A673 (cell line): ENCODE results near the gene CHP2. TPM values are rescaled to one million over a fixed set of nuclear protein-coding genes. Genes with fewer than 3 reads are reported as not detected.

ENCODE experiments used
- BruUV-seq: library from RNA; stranded (reverse); fragments of 400-500 nt; replicated peaks from 2 replicates; lab custom pipeline; 2021; lab: Mats Ljungman, UMichigan
- CTCF ChIA-PET: fragments of 300-600 bp; sonication (Branson Sonifier 250); formaldehyde crosslinking; loops from one replicate; lab custom pipeline; 2022; ENCODE audit warnings: antibody characterized with exemption; lab: Charles Lee
- POLR2A ChIA-PET: fragments of 300-600 bp; sonication (Branson Sonifier 250); formaldehyde crosslinking; loops from one replicate; lab custom pipeline; 2022; ENCODE audit warnings: antibody characterized with exemption; ENCODE audit not compliant: low non-redundant PET; lab: Charles Lee
- DNase-seq: peaks from one replicate; pipeline ENCODE4 v3.0.0-alpha.2; 2015; ENCODE audit warnings: low spot score
- H3K27ac ChIP-seq: fragments of 200-600 bp; sonication (generic); 2 replicates; pipeline ENCODE4 v1.5.1; 2016; ENCODE audit warnings: mixed run types, low read depth, mild to moderate bottlenecking, mixed read lengths, antibody characterized with exemption, low read length; ENCODE audit not compliant: poor library complexity, severe bottlenecking
- H3K27me3 ChIP-seq: fragments of 200-600 bp; sonication (generic); replicated peaks from 2 replicates; pipeline ENCODE4 v1.6.1; 2017; ENCODE audit warnings: mixed run types, low read depth, mild to moderate bottlenecking, mixed read lengths, antibody characterized with exemption, low read length; ENCODE audit not compliant: insufficient read depth, poor library complexity
- H3K36me3 ChIP-seq: fragments of 200-600 bp; sonication (generic); 2 replicates; pipeline ENCODE4 v1.6.1; 2016; ENCODE audit warnings: mixed run types, mild to moderate bottlenecking, mixed read lengths, antibody characterized with exemption, low read length; ENCODE audit not compliant: insufficient read depth, poor library complexity, severe bottlenecking
- H3K4me1 ChIP-seq: fragments of 200-600 bp; sonication (generic); 2 replicates; pipeline ENCODE4 v1.6.1; 2017; ENCODE audit warnings: mixed run types, mild to moderate bottlenecking, mixed read lengths, antibody characterized with exemption, low read length; ENCODE audit not compliant: insufficient read depth, poor library complexity, severe bottlenecking
- H3K4me3 ChIP-seq: fragments of 200-600 bp; sonication (generic); 2 replicates; pipeline ENCODE4 v1.5.1; 2016; ENCODE audit warnings: low read depth, mixed run types, mild to moderate bottlenecking, mixed read lengths, low read length; ENCODE audit not compliant: poor library complexity, severe bottlenecking
- H3K9me3 ChIP-seq: fragments of 200-600 bp; sonication (generic); 2 replicates; pipeline ENCODE4 v1.6.1; 2016; ENCODE audit warnings: mixed run types, low read depth, mild to moderate bottlenecking, mixed read lengths, antibody characterized with exemption, low read length; ENCODE audit not compliant: poor library complexity, severe bottlenecking
- EZH2 ChIP-seq: fragments of 200-600 bp; sonication (generic); IDR thresholded peaks from 2 replicates; pipeline ENCODE4 v1.6.1; 2017; ENCODE audit warnings: borderline replicate concordance, low read depth, mild to moderate bottlenecking, mixed read lengths, antibody characterized with exemption, low read length; ENCODE audit not compliant: poor library complexity, severe bottlenecking
- intact Hi-C: fragments of 100-400 bp; cut with micrococcal nuclease; formaldehyde crosslinking; loops from one replicate; pipeline ENCODE4 v1.10.0; 2022; ENCODE audit not compliant: unreplicated experiment
- total RNA-seq: library from RNA; stranded (reverse); gene quantifications from 2 replicates; pipeline ENCODE4 v1.2.3, GENCODE V29; 2021
- TF ChIP-seq, protein P1 (sequence below): fragments of 300-800, 200-600 bp; sonication (generic); conservative IDR thresholded peaks from 2 replicates; pipeline ENCODE4 v1.5.1; 2017; ENCODE audit warnings: low read depth, mild to moderate bottlenecking, antibody characterized with exemption, low read length, moderate library complexity, mixed read lengths

The CHP2 gene
- total RNA-seq, 1 experiment from 2014 or later, result 0.99 TPM

DNA sequence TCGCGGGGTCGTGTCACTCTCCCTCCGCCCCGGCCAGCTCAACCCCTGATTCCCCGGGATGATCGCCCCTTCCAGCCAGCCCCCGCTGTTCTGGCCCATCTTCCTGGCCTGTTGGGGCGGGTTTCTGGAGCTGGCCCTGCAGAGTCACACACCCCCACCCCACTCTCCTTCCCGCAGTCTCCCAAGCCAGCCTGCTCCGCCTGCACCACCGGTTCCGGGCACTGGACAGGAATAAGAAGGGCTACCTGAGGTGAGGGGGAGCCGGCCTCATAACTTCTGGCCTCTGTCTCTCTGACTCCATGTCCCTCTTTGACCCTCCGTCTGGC is 621 bp downstream of the CHP2 start:
- H3K4me3 ChIP-seq, result no peak overlapping the region
- no peak for DNase-seq

DNA sequence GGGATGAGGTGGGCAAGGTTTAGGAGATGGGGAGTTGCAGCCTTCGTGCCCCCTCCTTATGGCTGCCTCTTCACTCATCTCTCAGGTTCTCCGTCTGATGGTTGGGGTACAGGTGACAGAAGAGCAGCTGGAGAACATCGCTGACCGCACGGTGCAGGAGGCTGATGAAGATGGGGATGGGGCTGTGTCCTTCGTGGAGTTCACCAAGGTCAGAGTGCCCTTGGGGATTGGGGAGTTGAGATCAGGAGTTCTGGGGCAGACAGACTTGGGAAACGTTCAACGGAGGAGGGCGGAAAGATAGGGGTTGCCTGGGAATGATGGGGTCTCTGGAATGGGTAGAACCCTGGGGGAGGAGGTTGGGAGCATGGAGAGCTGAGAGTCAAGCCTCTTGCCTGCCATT is 2.3 kb downstream of the CHP2 start:
- Histone ChIP-seq H3K27me3 (no peaks in the 10 kb centered on the region), H3K9me3 (no peaks in the 10 kb centered on the region), H3K4me1 (no peaks in the 10 kb centered on the region), H3K4me3 (no peak overlapping the region), H3K27ac (no peak overlapping the region), H3K36me3 (no peaks in the 10 kb centered on the region)
- intact Hi-C loops, result loop anchor here (10.0 kb wide), 1 partner anchor 62 kb away; no protein-coding TSS in a partner anchor
- POLR2A ChIA-PET, result no interaction called here
- no peak for TF ChIP-seq EZH2
- TF ChIP-seq, protein P1, sequence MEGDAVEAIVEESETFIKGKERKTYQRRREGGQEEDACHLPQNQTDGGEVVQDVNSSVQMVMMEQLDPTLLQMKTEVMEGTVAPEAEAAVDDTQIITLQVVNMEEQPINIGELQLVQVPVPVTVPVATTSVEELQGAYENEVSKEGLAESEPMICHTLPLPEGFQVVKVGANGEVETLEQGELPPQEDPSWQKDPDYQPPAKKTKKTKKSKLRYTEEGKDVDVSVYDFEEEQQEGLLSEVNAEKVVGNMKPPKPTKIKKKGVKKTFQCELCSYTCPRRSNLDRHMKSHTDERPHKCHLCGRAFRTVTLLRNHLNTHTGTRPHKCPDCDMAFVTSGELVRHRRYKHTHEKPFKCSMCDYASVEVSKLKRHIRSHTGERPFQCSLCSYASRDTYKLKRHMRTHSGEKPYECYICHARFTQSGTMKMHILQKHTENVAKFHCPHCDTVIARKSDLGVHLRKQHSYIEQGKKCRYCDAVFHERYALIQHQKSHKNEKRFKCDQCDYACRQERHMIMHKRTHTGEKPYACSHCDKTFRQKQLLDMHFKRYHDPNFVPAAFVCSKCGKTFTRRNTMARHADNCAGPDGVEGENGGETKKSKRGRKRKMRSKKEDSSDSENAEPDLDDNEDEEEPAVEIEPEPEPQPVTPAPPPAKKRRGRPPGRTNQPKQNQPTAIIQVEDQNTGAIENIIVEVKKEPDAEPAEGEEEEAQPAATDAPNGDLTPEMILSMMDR, result no peak
- no peak for DNase-seq
- BruUV-seq, result no TSS peak
- CTCF ChIA-PET, result no interaction called here

More for the DNA sequence above, 621 bp downstream of the CHP2 start:
- Histone ChIP-seq H3K27me3 (no peaks in the 10 kb centered on the region), H3K4me1 (no peaks in the 10 kb centered on the region), H3K27ac (no peak overlapping the region), H3K9me3 (no peaks in the 10 kb centered on the region), H3K36me3 (no peaks in the 10 kb centered on the region)
- TF ChIP-seq EZH2, result no peak
- TF ChIP-seq, protein P1, result no peak
- intact Hi-C loops, result loop anchor here (10.0 kb wide), 1 partner anchor 61 kb away; no protein-coding TSS in a partner anchor
- no TSS peak for BruUV-seq
- POLR2A ChIA-PET, result no interaction called here
- CTCF ChIA-PET, result no interaction called here

DNA sequence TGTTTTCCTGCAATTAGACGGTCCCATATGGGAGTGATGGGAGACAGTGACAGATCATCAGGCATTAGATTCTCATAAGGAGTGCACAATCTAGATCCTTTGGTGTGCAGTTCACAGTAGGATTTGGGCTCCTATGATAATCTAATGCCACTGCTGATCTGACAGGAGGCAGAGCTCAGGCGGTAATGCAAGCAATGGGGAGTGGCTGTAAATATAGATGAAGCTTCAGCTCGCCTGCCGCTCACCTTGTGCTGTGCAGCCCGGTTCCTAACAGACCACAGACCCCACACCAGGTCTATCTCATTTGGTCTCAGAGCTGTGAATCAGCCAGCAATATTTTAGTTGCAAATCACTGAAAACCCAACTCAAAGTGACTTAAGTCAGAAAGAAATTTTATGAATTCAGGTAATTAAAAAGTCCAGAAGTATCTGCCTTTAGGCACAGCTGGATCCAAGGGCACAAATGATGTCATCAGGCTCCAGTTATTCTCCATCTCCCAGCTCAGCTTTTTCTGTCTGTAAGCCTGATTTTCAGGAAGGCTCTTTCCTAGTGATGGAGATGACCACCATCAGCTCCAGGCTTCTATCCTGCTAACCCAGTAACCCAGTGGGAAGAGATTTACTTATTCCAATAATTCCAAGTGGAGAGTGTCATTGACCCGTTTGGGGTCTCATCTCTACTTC is 3.3 kb downstream of the CHP2 start:
- DNase-seq, result no peak
- intact Hi-C loops, result loop anchor here (10.0 kb wide), 1 partner anchor 63 kb away; no protein-coding TSS in a partner anchor
- no peak for TF ChIP-seq EZH2
- TF ChIP-seq, protein P1, result no peak
- BruUV-seq, result no TSS peak
- no peaks in the 10 kb centered on the region for H3K27me3 ChIP-seq
- H3K4me3 ChIP-seq, result no peak overlapping the region
- no peaks in the 10 kb centered on the region for H3K36me3 ChIP-seq
- H3K9me3 ChIP-seq, result no peaks in the 10 kb centered on the region
- POLR2A ChIA-PET, result no interaction called here
- H3K4me1 ChIP-seq, result no peaks in the 10 kb centered on the region
- CTCF ChIA-PET, result no interaction called here
- H3K27ac ChIP-seq, result no peak overlapping the region
